ENCODE results near the gene NUP98.

The NUP98 gene

DNA sequence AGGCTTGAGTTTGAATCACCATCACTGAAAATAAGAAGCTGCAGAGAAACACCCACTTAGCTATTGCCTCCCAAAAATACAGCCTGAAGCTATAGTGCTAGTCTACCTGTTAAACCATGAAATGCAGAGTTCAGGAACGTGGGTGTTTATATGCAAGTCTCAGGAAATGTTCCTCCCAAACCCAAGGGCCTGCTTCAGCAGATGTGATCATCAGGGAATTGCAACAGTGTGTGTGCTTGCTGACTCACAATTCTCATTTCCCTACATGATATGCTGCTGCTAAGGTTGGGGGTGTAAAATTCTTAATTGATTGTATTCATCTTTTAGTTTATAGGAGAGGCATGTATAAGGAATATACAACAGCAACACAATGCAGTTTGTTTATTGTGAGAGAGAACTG is 49.6 kb downstream of the NUP98 start:
- in situ Hi-C loops (cut with MboI; ENCODE audit: low sequenced_read_pairs, unreplicated experiment): no loop called here
- no peak for DNase-seq (ENCODE audit: low spot score)
- TF ChIP-seq, protein P1, sequence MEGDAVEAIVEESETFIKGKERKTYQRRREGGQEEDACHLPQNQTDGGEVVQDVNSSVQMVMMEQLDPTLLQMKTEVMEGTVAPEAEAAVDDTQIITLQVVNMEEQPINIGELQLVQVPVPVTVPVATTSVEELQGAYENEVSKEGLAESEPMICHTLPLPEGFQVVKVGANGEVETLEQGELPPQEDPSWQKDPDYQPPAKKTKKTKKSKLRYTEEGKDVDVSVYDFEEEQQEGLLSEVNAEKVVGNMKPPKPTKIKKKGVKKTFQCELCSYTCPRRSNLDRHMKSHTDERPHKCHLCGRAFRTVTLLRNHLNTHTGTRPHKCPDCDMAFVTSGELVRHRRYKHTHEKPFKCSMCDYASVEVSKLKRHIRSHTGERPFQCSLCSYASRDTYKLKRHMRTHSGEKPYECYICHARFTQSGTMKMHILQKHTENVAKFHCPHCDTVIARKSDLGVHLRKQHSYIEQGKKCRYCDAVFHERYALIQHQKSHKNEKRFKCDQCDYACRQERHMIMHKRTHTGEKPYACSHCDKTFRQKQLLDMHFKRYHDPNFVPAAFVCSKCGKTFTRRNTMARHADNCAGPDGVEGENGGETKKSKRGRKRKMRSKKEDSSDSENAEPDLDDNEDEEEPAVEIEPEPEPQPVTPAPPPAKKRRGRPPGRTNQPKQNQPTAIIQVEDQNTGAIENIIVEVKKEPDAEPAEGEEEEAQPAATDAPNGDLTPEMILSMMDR (IDR thresholded peaks at IDR 0.05; ENCODE audit: borderline replicate concordance, control extremely low read depth, extremely low read depth, insufficient read depth, missing control alignments): no peak

DNA sequence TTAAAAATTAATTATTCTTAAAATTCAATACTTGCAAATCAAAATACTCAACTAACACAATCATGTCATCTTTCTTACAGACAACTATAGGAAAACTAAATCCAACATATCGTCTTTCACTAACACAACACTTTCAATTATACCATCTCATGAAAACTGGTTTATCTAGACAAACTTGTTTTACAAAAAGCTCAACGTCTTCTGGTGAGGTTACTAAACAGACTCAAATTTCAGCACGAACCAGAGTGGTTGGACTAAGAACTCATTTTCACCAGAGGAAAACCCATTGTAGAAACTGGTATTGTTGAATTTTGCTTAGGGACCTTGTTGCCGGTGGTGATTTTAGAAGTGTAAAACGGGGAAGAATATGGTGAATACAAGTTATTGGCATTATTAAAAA is 52.2 kb downstream of the NUP98 start:
- TF ChIP-seq, protein P1 (IDR thresholded peaks at IDR 0.05; ENCODE audit: borderline replicate concordance, control extremely low read depth, extremely low read depth, insufficient read depth, missing control alignments): no peak
- in situ Hi-C loops (cut with MboI; ENCODE audit: low sequenced_read_pairs, unreplicated experiment): no loop called here
- no peak for DNase-seq (ENCODE audit: low spot score)

DNA sequence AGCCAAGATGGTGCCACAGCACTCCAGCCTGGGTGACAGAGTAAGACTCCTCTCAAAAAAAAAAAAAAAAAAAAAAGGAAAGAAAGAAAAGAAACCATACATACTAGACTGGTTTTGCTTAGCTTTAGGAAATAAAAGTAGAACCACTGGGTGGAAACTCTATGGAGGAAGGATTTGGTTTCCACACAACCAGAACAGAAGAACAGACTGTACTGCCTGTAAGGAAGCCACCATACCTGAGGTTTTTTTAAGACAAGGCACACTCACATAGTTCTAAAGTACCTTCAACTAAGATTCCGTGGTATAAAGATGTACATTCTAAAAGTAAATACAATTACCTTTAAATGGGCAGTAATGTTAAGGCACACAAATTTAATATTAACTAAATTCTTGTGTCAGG is 58.6 kb downstream of the NUP98 start:
- TF ChIP-seq, protein P1 (IDR thresholded peaks at IDR 0.05; ENCODE audit: borderline replicate concordance, control extremely low read depth, extremely low read depth, insufficient read depth, missing control alignments): no peak
- DNase-seq (ENCODE audit: low spot score): no peak
- in situ Hi-C loops (cut with MboI; ENCODE audit: low sequenced_read_pairs, unreplicated experiment): no loop called here

DNA sequence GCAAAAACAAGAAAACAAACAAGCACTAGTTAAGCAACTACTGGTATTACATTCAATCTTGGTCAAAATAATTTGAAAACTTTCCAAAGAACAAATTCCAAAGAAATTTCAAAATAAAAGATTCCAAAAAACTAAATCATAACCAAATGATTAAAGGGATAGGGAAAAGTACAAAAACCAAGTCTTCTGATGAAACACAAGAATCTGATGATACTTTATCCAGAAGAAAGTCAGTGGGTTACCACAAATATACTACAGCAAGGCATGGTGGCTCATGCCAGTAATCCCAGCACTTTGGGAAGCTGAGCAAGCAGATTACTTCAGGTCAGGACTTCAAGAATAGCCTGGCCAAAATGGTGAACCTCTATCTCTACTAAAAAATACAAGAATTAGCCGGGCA is 59.1 kb downstream of the NUP98 start:
- DNase-seq (ENCODE audit: low spot score): no peak
- in situ Hi-C loops (cut with MboI; ENCODE audit: low sequenced_read_pairs, unreplicated experiment): no loop called here
- TF ChIP-seq, protein P1 (IDR thresholded peaks at IDR 0.05; ENCODE audit: borderline replicate concordance, control extremely low read depth, extremely low read depth, insufficient read depth, missing control alignments): no peak

DNA sequence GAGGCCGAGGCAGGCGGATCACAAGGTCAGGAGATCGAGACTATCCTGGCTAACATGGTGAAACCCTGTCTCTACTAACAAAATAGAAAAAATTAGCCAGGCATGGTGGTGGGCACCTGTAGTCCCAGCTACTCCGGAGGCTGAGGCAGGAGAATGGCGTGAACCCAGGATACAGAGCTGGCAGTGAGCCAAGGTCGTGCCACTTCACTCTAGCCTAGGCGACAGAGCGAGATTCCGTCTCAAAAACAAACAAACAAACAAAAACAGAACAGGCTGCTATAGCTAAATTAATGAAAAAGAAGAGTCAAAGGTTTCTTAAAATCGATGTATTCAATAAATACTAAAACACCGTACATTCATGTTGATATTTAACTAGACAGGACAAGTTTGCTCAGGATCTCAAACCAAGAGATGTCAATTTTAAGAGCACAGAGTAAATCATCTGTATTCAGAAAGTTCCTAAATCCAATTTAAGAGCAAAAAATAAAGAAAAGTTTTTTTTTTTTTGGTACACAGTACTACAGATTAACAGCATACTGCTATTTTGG is 59.9 kb downstream of the NUP98 start:
- in situ Hi-C loops (cut with MboI; ENCODE audit: low sequenced_read_pairs, unreplicated experiment): no loop called here
- no peak for DNase-seq (ENCODE audit: low spot score)
- TF ChIP-seq, protein P1 (IDR thresholded peaks at IDR 0.05; ENCODE audit: borderline replicate concordance, control extremely low read depth, extremely low read depth, insufficient read depth, missing control alignments): no peak

DNA sequence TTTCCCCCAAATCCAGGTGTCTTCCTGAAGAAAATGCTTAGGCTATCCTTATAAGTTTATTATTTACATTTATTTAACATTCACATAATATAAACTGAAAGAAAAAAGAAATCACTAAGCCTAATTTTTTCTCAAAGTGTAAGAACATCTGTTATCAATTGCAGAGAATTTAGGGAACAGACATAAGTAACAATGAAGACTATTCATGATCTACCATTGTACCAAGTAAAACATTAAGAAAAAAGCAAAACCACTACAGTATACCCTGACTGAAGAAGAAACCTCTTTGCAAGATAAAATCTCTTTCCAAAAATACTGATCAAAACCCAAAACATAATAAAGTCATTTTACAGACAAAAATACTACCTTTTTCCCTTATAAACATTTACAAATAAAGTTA is 60.5 kb downstream of the NUP98 start:
- in situ Hi-C loops (cut with MboI; ENCODE audit: low sequenced_read_pairs, unreplicated experiment): no loop called here
- no peak for DNase-seq (ENCODE audit: low spot score)
- TF ChIP-seq, protein P1 (IDR thresholded peaks at IDR 0.05; ENCODE audit: borderline replicate concordance, control extremely low read depth, extremely low read depth, insufficient read depth, missing control alignments): no peak

DNA sequence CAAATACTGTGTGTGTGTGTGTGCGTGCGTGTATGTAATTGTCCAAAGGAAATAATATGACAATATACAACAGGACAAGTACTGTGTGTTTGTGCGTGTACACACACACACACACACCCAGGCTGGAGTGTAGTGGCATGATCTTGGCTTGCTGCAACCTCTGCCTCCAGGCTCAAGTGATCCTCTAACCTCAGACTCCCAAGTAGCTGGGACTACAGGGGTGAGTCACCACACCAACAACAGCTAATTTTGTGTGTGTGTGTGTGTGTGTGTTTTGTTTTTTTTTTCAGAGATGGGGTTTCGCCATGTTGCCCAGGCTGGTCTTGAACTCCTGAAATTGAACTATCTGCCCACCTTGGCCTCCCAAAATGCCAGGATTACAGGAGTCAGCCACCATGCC is 61.5 kb downstream of the NUP98 start:
- TF ChIP-seq, protein P1 (IDR thresholded peaks at IDR 0.05; ENCODE audit: borderline replicate concordance, control extremely low read depth, extremely low read depth, insufficient read depth, missing control alignments): no peak
- in situ Hi-C loops (cut with MboI; ENCODE audit: low sequenced_read_pairs, unreplicated experiment): no loop called here
- DNase-seq (ENCODE audit: low spot score): no peak
